K562 (cell line): ENCODE measurements around the gene MAMDC2. TPM values are rescaled to one million over a fixed set of nuclear protein-coding genes. Genes with fewer than 3 reads are reported as not detected.

Source experiments
- ATAC-seq: fragments of 200-7000 bp; cut with Tn5 transposase; 3 replicates; pipeline ENCODE4 v1.9.1; 2020; ENCODE audit warnings: moderate library complexity
- BruUV-seq: library from RNA; stranded (reverse); fragments of 400-500 nt; replicated peaks from 2 replicates; lab custom pipeline; 2021; lab: Mats Ljungman, UMichigan
- CTCF ChIA-PET: fragments of 300-600 bp; formaldehyde crosslinking; extraction: SDS; loops from one replicate; lab custom pipeline; 2021; ENCODE audit warnings: low intra/inter-chr PET ratio; lab: Yijun Ruan, JAX
- POLR2A ChIA-PET: fragments of 300-600, 350-650 bp; sonication (Branson Sonifier 250); formaldehyde crosslinking; extraction: SDS; loops from one replicate; lab custom pipeline; 2021; ENCODE audit warnings: antibody characterized with exemption, inconsistent platforms; lab: Yijun Ruan, JAX
- DNase-seq, 4 experiments: peaks; one replicate each; pipeline versions ENCODE4 v3.0.0 to v3.0.0-alpha.2; 2011 to 2018; ENCODE audit warnings: low spot score in 3 of 4, mixed read lengths in 3 of 4; ENCODE audit errors: extremely low read depth in 1 of 4
- FAIRE-seq: peaks from 2 replicates; lab custom pipeline; 2011; peaks lifted over from hg19 to GRCh38; lab: Jason Lieb, UNC
- H2AFZ ChIP-seq: 2 replicates; pipeline ENCODE4 v1.6.0; 2011; ENCODE audit warnings: low read depth, low read length, control low read depth, inconsistent platforms
- H3K27ac ChIP-seq: fragments of 200-600 bp; 3 replicates; pipeline ENCODE4 v1.8.0; 2011; ENCODE audit warnings: low read depth, mild to moderate bottlenecking, control low read depth, inconsistent platforms, low read length, moderate library complexity, mixed read lengths; ENCODE audit errors: extremely low read depth
- H3K27me3 ChIP-seq, 2 experiments: fragments of 300-600 bp in 1 of 2; 2 replicates in 1 of 2; 3 replicates in 1 of 2; pipeline versions ENCODE4 v1.6.0 to v1.8.0; 2011; ENCODE audit warnings: inconsistent platforms in 2 of 2, low read length in 2 of 2, mild to moderate bottlenecking in 1 of 2, mixed read lengths in 1 of 2, moderate library complexity in 1 of 2; ENCODE audit not compliant: control insufficient read depth in 2 of 2, insufficient read depth in 2 of 2
- H3K36me3 ChIP-seq: fragments of 300-600 bp; 3 replicates; pipeline ENCODE4 v1.8.0; 2011; ENCODE audit warnings: mild to moderate bottlenecking, low read length, inconsistent platforms; ENCODE audit not compliant: control insufficient read depth, insufficient read depth
- H3K4me1 ChIP-seq, 2 experiments: fragments of 200-600 bp in 1 of 2; replicated peaks in 1 of 2; 2 replicates in 1 of 2; 3 replicates in 1 of 2; pipeline versions ENCODE4 v1.5.1 to v1.8.0; 2011; ENCODE audit warnings: inconsistent platforms in 2 of 2, low read length in 2 of 2, mild to moderate bottlenecking in 1 of 2, mixed read lengths in 1 of 2, moderate library complexity in 1 of 2; ENCODE audit not compliant: control insufficient read depth in 2 of 2, insufficient read depth in 2 of 2
- H3K4me2 ChIP-seq: 2 replicates; pipeline ENCODE4 v1.6.1; 2011; ENCODE audit warnings: low read length, control low read depth, inconsistent platforms, mixed read lengths; ENCODE audit not compliant: insufficient read depth
- H3K4me3 ChIP-seq: fragments of 200-600 bp; sonication (generic), shearing (Covaris generic); 2 replicates; pipeline ENCODE4 v1.5.1; 2016; ENCODE audit warnings: control low read depth, inconsistent platforms
- H3K79me2 ChIP-seq: fragments of 200-600 bp; 3 replicates; pipeline ENCODE4 v1.8.0; 2011; ENCODE audit warnings: low read length, inconsistent platforms; ENCODE audit not compliant: control insufficient read depth, insufficient read depth
- H3K9ac ChIP-seq, 2 experiments: 2 replicates each; pipeline versions ENCODE4 v1.6.0 to v1.6.1; 2011; ENCODE audit warnings: low read depth in 2 of 2, low read length in 2 of 2, control low read depth in 1 of 2, inconsistent platforms in 1 of 2, mild to moderate bottlenecking in 1 of 2, mixed read lengths in 1 of 2; ENCODE audit not compliant: insufficient read depth in 1 of 2
- H3K9me1 ChIP-seq: one replicate; pipeline ENCODE4 v1.6.0; 2011; ENCODE audit warnings: inconsistent platforms, mild to moderate bottlenecking, low read length, moderate library complexity; ENCODE audit not compliant: control insufficient read depth, insufficient read depth
- H3K9me3 ChIP-seq: replicated peaks from 2 replicates; pipeline ENCODE4 v1.5.1; 2011; ENCODE audit warnings: low read depth, low read length, inconsistent platforms; ENCODE audit not compliant: control insufficient read depth, insufficient read depth
- H4K20me1 ChIP-seq: replicated peaks from 2 replicates; pipeline ENCODE4 v1.6.1; 2011; ENCODE audit warnings: low read length, inconsistent platforms, mixed read lengths; ENCODE audit not compliant: control insufficient read depth, insufficient read depth
- ARHGAP35 ChIP-seq: fragments of 450-650 bp; IDR thresholded peaks from 2 replicates; pipeline ENCODE4 v1.6.1; 2018; ENCODE audit not compliant: partially characterized antibody
- CUX1 ChIP-seq: fragments of 200-800 bp; sonication (Bioruptor generic); IDR thresholded peaks from 2 replicates; pipeline ENCODE4 v1.6.1; 2016; ENCODE audit warnings: missing genetic modification characterization, missing compliant biosample characterization
- GTF2A2 ChIP-seq: IDR thresholded peaks from 2 replicates; pipeline ENCODE4 v1.6.1; 2016; ENCODE audit warnings: mild to moderate bottlenecking, missing genetic modification characterization, missing compliant biosample characterization
- HCFC1 ChIP-seq: IDR thresholded peaks from 2 replicates; pipeline ENCODE4 v1.6.1; 2012; ENCODE audit warnings: low read depth, low read length, improper control_type of control experiment
- MAFG ChIP-seq: fragments of 450-650 bp; conservative IDR thresholded peaks from 2 replicates; pipeline ENCODE4 v1.6.1; 2016; ENCODE audit warnings: missing genetic modification characterization, missing compliant biosample characterization
- MGA ChIP-seq: fragments of 450-650 bp; IDR thresholded peaks from 2 replicates; pipeline ENCODE4 v1.6.1; 2016; ENCODE audit warnings: mild to moderate bottlenecking, moderate library complexity
- SP1 ChIP-seq: sonication (generic); formaldehyde crosslinking; IDR thresholded peaks from 2 replicates; pipeline ENCODE4 v1.8.1; 2022; ENCODE audit warnings: mild to moderate bottlenecking, missing genetic modification reagents
- WGBS: fragments of 100-300 bp; shearing (Covaris generic); methylation state at CpG from one replicate; pipeline ENCODE4 v1.1.6; 2016; ENCODE audit warnings: low coverage, mixed read lengths; ENCODE audit not compliant: insufficient coverage; ENCODE audit errors: missing lambda C conversion rate; 5-methylcytosine and 5-hydroxymethylcytosine counted together
- in situ Hi-C: fragments of 300-500 bp; cut with MboI; formaldehyde crosslinking; loops from 4 replicates; pipeline ENCODE4 v1.15.0; 2018; ENCODE audit warnings: inconsistent platforms, mixed read lengths
- intact Hi-C: fragments of 100-400 bp; cut with micrococcal nuclease; formaldehyde crosslinking; loops from 2 replicates; pipeline ENCODE4 v1.14.2; 2022
- polyA plus RNA-seq, 8 experiments: library from polyadenylated mRNA; depleted of rRNA in 4 of 8; stranded (reverse) in 5 of 8; unstranded in 3 of 8; fragments of >200 nt; fragmentation: Nextera tagmentation in 2 of 8; fragmentation: Illumina TruSeq in 1 of 8; extraction: Ambion mirVana in 2 of 8; extraction: Trizol in 1 of 8; gene quantifications; 2 replicates each; pipeline versions ENCODE4 v1.2.1 to v1.2.3, GENCODE V29; 2011 to 2014; ENCODE audit warnings: inconsistent platforms in 1 of 8, missing spikeins in 1 of 8
- total RNA-seq, 7 experiments: library from RNA; depleted of rRNA in 6 of 7; stranded (reverse); fragments of >200 nt in 6 of 7; fragmentation: Illumina TruSeq in 2 of 7; extraction: Trizol in 2 of 7; gene quantifications; 2 replicates each; pipeline versions ENCODE4 v1.2.1 to v1.2.3, GENCODE V29; 2011 to 2021; ENCODE audit warnings: low replicate concordance in 1 of 7

The MAMDC2 gene
- total and polyA plus RNA-seq, 9 of the 15 experiments (the other 6 are each of a cell fraction or from before 2014, with no cell fraction given) = 0.01 to 0.03 TPM; not detected in 7

GRCh38 chr9:70127036-70127435, 83.4 kb downstream of the MAMDC2 start:
- H3K27ac ChIP-seq = no peak overlapping the region
- no peaks in the 10 kb centered on the region for H3K79me2 ChIP-seq
- no peaks in the 10 kb centered on the region for H3K4me1 ChIP-seq
- H3K4me3 ChIP-seq = no peak overlapping the region
- H3K9ac ChIP-seq = no peak overlapping the region
- no peak for ATAC-seq
- H3K9me1 ChIP-seq = no peaks in the 10 kb centered on the region
- in situ Hi-C loops (no loop called here), intact Hi-C loops (no loop called here)
- no TSS peak for BruUV-seq
- H3K4me2 ChIP-seq = no peak overlapping the region
- DNase-seq = no peak
- WGBS = 0% methylated on average over 5 of the region's 6 CpGs
- no peaks in the 10 kb centered on the region for H4K20me1 ChIP-seq
- FAIRE-seq = no peak
- CTCF ChIA-PET = no interaction called here
- no peaks in the 10 kb centered on the region for H3K36me3 ChIP-seq
- peaks cover 0 to 11% of the 10 kb centered on the region in 2 experiments; a peak in 2 of 5 replicates for H3K27me3 ChIP-seq
- H2AFZ ChIP-seq = no peak overlapping the region
- H3K9me3 ChIP-seq = no peaks in the 10 kb centered on the region
- POLR2A ChIA-PET = no interaction called here
- no peak for TF ChIP-seq MAFG (tag)
- no peak for TF ChIP-seq CUX1 (CRISPR knock-in tag)
- no peak for TF ChIP-seq GTF2A2 (tag)
- TF ChIP-seq MGA = no peak
- TF ChIP-seq SP1 (CRISPR knock-in tag) = no peak
- no peak for TF ChIP-seq HCFC1
- TF ChIP-seq ARHGAP35 = no peak
